IMR-90 (cell line): Measurements from ENCODE around the gene RPS5. TPM values are rescaled to one million over a fixed set of nuclear protein-coding genes. Genes with fewer than 3 reads are reported as not detected.

Experiments used
- ATAC-seq: fragments of 200-7000 bp; cut with Tn5 transposase; 2 replicates; pipeline ENCODE4 v1.9.1; 2020; ENCODE audit warnings: low read depth, mild to moderate bottlenecking, moderate library complexity
- BruUV-seq: library from RNA; stranded (reverse); fragments of 400-500 nt; replicated peaks from 2 replicates; lab custom pipeline; 2021; lab: Mats Ljungman, UMichigan
- CTCF ChIA-PET: fragments of 300-600 bp; formaldehyde crosslinking; extraction: SDS; loops from one replicate; lab custom pipeline; 2021; ENCODE audit warnings: antibody characterized with exemption; lab: Yijun Ruan, JAX
- POLR2A ChIA-PET: fragments of 300-600 bp; sonication (Branson Sonifier 250); formaldehyde crosslinking; loops from one replicate; lab custom pipeline; 2022; ENCODE audit warnings: antibody characterized with exemption; ENCODE audit not compliant: unreplicated experiment; lab: Charles Lee
- DNase-seq: peaks from one replicate; pipeline ENCODE4 v3.0.0; 2013
- H2AFZ ChIP-seq: replicated peaks from 2 replicates; pipeline ENCODE3; 2013; ENCODE audit warnings: low read length, mild to moderate bottlenecking; ENCODE audit not compliant: poor library complexity
- H2AK5ac ChIP-seq: 2 replicates; pipeline ENCODE4 v1.6.1; 2013; ENCODE audit warnings: low read depth, low read length, inconsistent platforms
- H2AK9ac ChIP-seq: replicated peaks from 2 replicates; pipeline ENCODE3; 2013; ENCODE audit warnings: mild to moderate bottlenecking, low read depth, low read length, moderate library complexity; ENCODE audit not compliant: poor library complexity
- H2BK120ac ChIP-seq: 2 replicates; pipeline ENCODE4 v1.6.1; 2013; ENCODE audit warnings: low read depth, low read length, inconsistent platforms
- H2BK15ac ChIP-seq: 3 replicates; pipeline ENCODE4 v1.6.1; 2013; ENCODE audit warnings: low read depth, low read length, inconsistent platforms
- H2BK20ac ChIP-seq: 2 replicates; pipeline ENCODE4 v1.6.1; 2013; ENCODE audit warnings: low read depth, mild to moderate bottlenecking, inconsistent platforms, low read length, moderate library complexity
- H2BK5ac ChIP-seq: 2 replicates; pipeline ENCODE4 v1.6.1; 2013; ENCODE audit warnings: mild to moderate bottlenecking, low read depth, low read length, inconsistent platforms; ENCODE audit not compliant: poor library complexity, severe bottlenecking
- H3K14ac ChIP-seq: replicated peaks from 2 replicates; pipeline ENCODE4 v1.6.1; 2013; ENCODE audit warnings: low read depth, low read length, inconsistent platforms
- H3K18ac ChIP-seq: 2 replicates; pipeline ENCODE4 v1.6.1; 2013; ENCODE audit warnings: low read depth, low read length, control low read depth
- H3K23ac ChIP-seq: 2 replicates; pipeline ENCODE4 v1.6.1; 2013; ENCODE audit warnings: low read depth, low read length, inconsistent platforms
- H3K27ac ChIP-seq: 2 replicates; pipeline ENCODE4 v1.5.1; 2013; ENCODE audit warnings: mild to moderate bottlenecking, control low read depth, low read length; ENCODE audit not compliant: insufficient read depth
- H3K27me3 ChIP-seq: 2 replicates; pipeline ENCODE4 v1.6.1; 2013; ENCODE audit warnings: low read length; ENCODE audit not compliant: control insufficient read depth, insufficient read depth
- H3K36me3 ChIP-seq: 2 replicates; pipeline ENCODE4 v1.6.1; 2013; ENCODE audit warnings: low read length, mixed read lengths; ENCODE audit not compliant: control insufficient read depth, insufficient read depth
- H3K4ac ChIP-seq: 2 replicates; pipeline ENCODE4 v1.6.1; 2013; ENCODE audit warnings: low read depth, low read length, inconsistent platforms
- H3K4me1 ChIP-seq: 2 replicates; pipeline ENCODE4 v1.6.1; 2013; ENCODE audit warnings: low read length, mixed read lengths; ENCODE audit not compliant: control insufficient read depth, insufficient read depth
- H3K4me2 ChIP-seq: 2 replicates; pipeline ENCODE4 v1.6.1; 2013; ENCODE audit warnings: low read depth, mild to moderate bottlenecking, control low read depth, low read length, moderate library complexity
- H3K4me3 ChIP-seq: 2 replicates; pipeline ENCODE4 v1.5.1; 2013; ENCODE audit warnings: low read depth, mild to moderate bottlenecking, control low read depth, low read length, moderate library complexity; ENCODE audit not compliant: insufficient read depth
- H3K56ac ChIP-seq: 2 replicates; pipeline ENCODE4 v1.6.1; 2013; ENCODE audit warnings: low read length, inconsistent platforms; ENCODE audit not compliant: insufficient read depth; ENCODE audit errors: extremely low read depth
- H3K79me1 ChIP-seq, 2 experiments: 2 replicates each; pipeline ENCODE4 v1.6.1; 2013; ENCODE audit warnings: low read length in 2 of 2, inconsistent platforms in 1 of 2, low read depth in 1 of 2
- H3K9ac ChIP-seq: 2 replicates; pipeline ENCODE4 v1.6.1; 2013; ENCODE audit warnings: low read depth, low read length, control low read depth
- H3K9me1 ChIP-seq: 2 replicates; pipeline ENCODE4 v1.6.1; 2013; ENCODE audit warnings: low read length, inconsistent platforms; ENCODE audit not compliant: insufficient read depth
- H3K9me3 ChIP-seq: 2 replicates; pipeline ENCODE4 v1.6.1; 2013; ENCODE audit warnings: low read length; ENCODE audit not compliant: control insufficient read depth, insufficient read depth
- H4K20me1 ChIP-seq: 2 replicates; pipeline ENCODE4 v1.6.1; 2013; ENCODE audit warnings: low read length, inconsistent platforms; ENCODE audit not compliant: insufficient read depth
- H4K5ac ChIP-seq: 2 replicates; pipeline ENCODE4 v1.6.1; 2013; ENCODE audit warnings: mild to moderate bottlenecking, low read depth, low read length, control low read depth
- H4K8ac ChIP-seq, 2 experiments: 2 replicates each; pipeline ENCODE4 v1.6.1; 2013; ENCODE audit warnings: low read depth in 2 of 2, low read length in 2 of 2, control low read depth in 1 of 2, inconsistent platforms in 1 of 2
- H4K91ac ChIP-seq: 2 replicates; pipeline ENCODE4 v1.6.1; 2013; ENCODE audit warnings: low read depth, low read length, inconsistent platforms; ENCODE audit not compliant: insufficient read depth
- CEBPB ChIP-seq: IDR thresholded peaks from 2 replicates; pipeline ENCODE4 v1.6.1; 2012; ENCODE audit warnings: low read depth, low read length, improper control_type of control experiment
- CHD1 ChIP-seq: IDR thresholded peaks from 2 replicates; pipeline ENCODE4 v1.6.1; 2012; ENCODE audit warnings: low read depth, low read length, improper control_type of control experiment
- MAFK ChIP-seq: IDR thresholded peaks from 2 replicates; pipeline ENCODE4 v1.6.1; 2012; ENCODE audit warnings: low read depth, low read length, improper control_type of control experiment
- MXI1 ChIP-seq: IDR thresholded peaks from 2 replicates; pipeline ENCODE4 v1.6.1; 2012; ENCODE audit warnings: low read depth, mild to moderate bottlenecking, low read length, moderate library complexity, borderline replicate concordance
- NFE2L2 ChIP-seq: fragments of 150-350 bp; IDR thresholded peaks from 2 replicates; pipeline ENCODE4 v1.6.1; 2016; ENCODE audit warnings: low read depth, mild to moderate bottlenecking, low read length
- POLR2A ChIP-seq: IDR thresholded peaks from 2 replicates; pipeline ENCODE4 v1.6.1; 2012; ENCODE audit warnings: mild to moderate bottlenecking, low read depth, low read length
- RAD21 ChIP-seq: IDR thresholded peaks from 2 replicates; pipeline ENCODE4 v1.6.1; 2012; ENCODE audit warnings: low read length, improper control_type of control experiment
- RFX5 ChIP-seq: IDR thresholded peaks from 2 replicates; pipeline ENCODE4 v1.8.0; 2012; ENCODE audit warnings: low read depth, mild to moderate bottlenecking, low read length, moderate library complexity
- WGBS, 2 experiments: methylation state at CpG; one replicate each; pipeline versions ENCODE4 v1.1.5 to v1.1.7; 2013; ENCODE audit warnings: missing lambda C conversion rate in 2 of 2; ENCODE audit not compliant: insufficient read length in 1 of 2; ENCODE audit errors: extremely low coverage in 2 of 2; 5-methylcytosine and 5-hydroxymethylcytosine counted together
- dilution Hi-C: fragments of 300-500 bp; cut with HindIII; formaldehyde crosslinking; loops from one replicate; pipeline ENCODE4 v1.14.3; 2018; ENCODE audit warnings: low sequenced_read_pairs; ENCODE audit not compliant: unreplicated experiment
- in situ Hi-C: fragments of 300-500 bp; cut with MboI; formaldehyde crosslinking; loops from 3 replicates; pipeline ENCODE4 v1.14.3; 2019; ENCODE audit warnings: low sequenced_read_pairs, inconsistent platforms, mixed read lengths
- intact Hi-C: fragments of 100-400 bp; cut with micrococcal nuclease; formaldehyde crosslinking; loops from 2 replicates; pipeline ENCODE4 v1.10.0; 2022
- polyA plus RNA-seq, 3 experiments: library from polyadenylated mRNA; depleted of rRNA; stranded (reverse); fragments of >200 nt; gene quantifications; 2 replicates each; pipeline ENCODE4 v1.2.3, GENCODE V29; 2012; ENCODE audit warnings: low replicate concordance in 1 of 3
- total RNA-seq: library from RNA; depleted of rRNA; stranded (reverse); fragments of >200 nt; gene quantifications from 2 replicates; pipeline ENCODE4 v1.2.3, GENCODE V29; 2012
- TF ChIP-seq, protein P1 (sequence below): fragments of 150-350 bp; IDR thresholded peaks from 2 replicates; pipeline ENCODE4 v1.6.1; 2016; ENCODE audit warnings: low read depth, mild to moderate bottlenecking, low read length, moderate library complexity, borderline replicate concordance

RPS5 gene
- total and polyA plus RNA-seq, 2 of the 4 experiments (the other 2 are of a cell fraction), result 3,265 to 5,858 TPM

DNA sequence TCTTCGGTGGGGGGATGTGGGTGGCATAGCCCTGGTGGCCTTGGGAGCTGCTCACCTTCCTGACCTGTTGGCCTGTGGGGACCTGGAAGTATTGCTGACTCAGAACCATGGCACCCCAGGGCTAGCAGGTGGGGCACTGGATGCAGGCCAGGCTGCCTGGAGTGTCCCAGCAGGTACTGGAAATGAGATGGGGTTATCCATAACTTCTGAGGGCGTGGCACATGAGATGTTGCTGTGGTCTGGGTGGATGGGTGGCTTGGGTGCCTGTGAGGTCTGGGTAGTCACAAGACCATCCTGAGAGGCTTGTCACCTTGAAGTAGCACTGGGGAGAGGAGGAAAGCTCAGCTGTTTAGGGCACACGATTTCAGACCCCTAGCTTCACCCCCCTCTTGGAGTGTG is 7.8 kb downstream of the RPS5 start:
- Histone ChIP-seq H3K79me1 (peaks cover 9 to 40% of the 10 kb centered on the region in 2 experiments), H2AK5ac (no peak overlapping the region), H2AK9ac (no peak overlapping the region), H3K18ac (no peak overlapping the region), H2BK5ac (no peak overlapping the region), H4K91ac (no peak overlapping the region), H3K9me1 (no peaks in the 10 kb centered on the region), H4K8ac (no peak overlapping the region), H3K14ac (no peak overlapping the region), H3K27ac (no peak overlapping the region), H3K4me2 (no peak overlapping the region), H3K27me3 (no peaks in the 10 kb centered on the region), H2BK120ac (no peak overlapping the region), H3K56ac (no peak overlapping the region), H2AFZ (peak overlapping the region; percentile 41), H3K4me3 (no peak overlapping the region), H4K20me1 (peaks cover 42% of the 10 kb centered on the region), H3K4me1 (no peaks in the 10 kb centered on the region), H4K5ac (no peak overlapping the region), H3K23ac (no peak overlapping the region), H3K36me3 (peaks cover 26% of the 10 kb centered on the region), H3K4ac (no peak overlapping the region), H2BK20ac (no peak overlapping the region), H2BK15ac (no peak overlapping the region), H3K9ac (no peak overlapping the region), H3K9me3 (no peaks in the 10 kb centered on the region)
- dilution Hi-C loops, result no loop called here
- no TSS peak for BruUV-seq
- CTCF ChIA-PET, result no interaction called here
- DNase-seq, result no peak
- ATAC-seq, result no peak
- no peak for TF ChIP-seq RAD21
- TF ChIP-seq RFX5, result no peak
- TF ChIP-seq MXI1, result no peak
- no peak for TF ChIP-seq MAFK
- TF ChIP-seq, protein P1, sequence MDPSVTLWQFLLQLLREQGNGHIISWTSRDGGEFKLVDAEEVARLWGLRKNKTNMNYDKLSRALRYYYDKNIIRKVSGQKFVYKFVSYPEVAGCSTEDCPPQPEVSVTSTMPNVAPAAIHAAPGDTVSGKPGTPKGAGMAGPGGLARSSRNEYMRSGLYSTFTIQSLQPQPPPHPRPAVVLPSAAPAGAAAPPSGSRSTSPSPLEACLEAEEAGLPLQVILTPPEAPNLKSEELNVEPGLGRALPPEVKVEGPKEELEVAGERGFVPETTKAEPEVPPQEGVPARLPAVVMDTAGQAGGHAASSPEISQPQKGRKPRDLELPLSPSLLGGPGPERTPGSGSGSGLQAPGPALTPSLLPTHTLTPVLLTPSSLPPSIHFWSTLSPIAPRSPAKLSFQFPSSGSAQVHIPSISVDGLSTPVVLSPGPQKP, result no peak
- no peak for TF ChIP-seq CEBPB
- no peak for TF ChIP-seq CHD1
- no peak for TF ChIP-seq NFE2L2
- no peak for TF ChIP-seq POLR2A
- POLR2A ChIA-PET, result no interaction called here
- WGBS, 2 experiments, result no CpG with 5 or more reads among the region's 3 CpGs
- intact Hi-C loops, result no loop called here
- in situ Hi-C loops, result no loop called here
